GM18868 (cell line): Measurements from ENCODE around the gene KRTAP4-4.

Experiments
- ATAC-seq: cut with Tn5 transposase; IDR thresholded peaks from one replicate; pipeline ENCODE4 v1.9.1; 2021; ENCODE audit warnings: mild to moderate bottlenecking, moderate library complexity; ENCODE audit not compliant: unreplicated experiment

KRTAP4-4 gene

GRCh38 chr17:41116297-41116696, 44.3 kb downstream of the KRTAP4-4 start:
- ATAC-seq: no peak

- no peak for ATAC-seq
These were observed 49.2 kb downstream of the KRTAP4-4 start for GRCh38 chr17:41111151-41111885.
